ENCODE data around the gene BHLHE23.
"Not testable (repeated sequence)": the region's sequence is repeated elsewhere in the genome, so short reads cannot be mapped to it uniquely, and the experiment has no call there.

The BHLHE23 gene

DNA sequence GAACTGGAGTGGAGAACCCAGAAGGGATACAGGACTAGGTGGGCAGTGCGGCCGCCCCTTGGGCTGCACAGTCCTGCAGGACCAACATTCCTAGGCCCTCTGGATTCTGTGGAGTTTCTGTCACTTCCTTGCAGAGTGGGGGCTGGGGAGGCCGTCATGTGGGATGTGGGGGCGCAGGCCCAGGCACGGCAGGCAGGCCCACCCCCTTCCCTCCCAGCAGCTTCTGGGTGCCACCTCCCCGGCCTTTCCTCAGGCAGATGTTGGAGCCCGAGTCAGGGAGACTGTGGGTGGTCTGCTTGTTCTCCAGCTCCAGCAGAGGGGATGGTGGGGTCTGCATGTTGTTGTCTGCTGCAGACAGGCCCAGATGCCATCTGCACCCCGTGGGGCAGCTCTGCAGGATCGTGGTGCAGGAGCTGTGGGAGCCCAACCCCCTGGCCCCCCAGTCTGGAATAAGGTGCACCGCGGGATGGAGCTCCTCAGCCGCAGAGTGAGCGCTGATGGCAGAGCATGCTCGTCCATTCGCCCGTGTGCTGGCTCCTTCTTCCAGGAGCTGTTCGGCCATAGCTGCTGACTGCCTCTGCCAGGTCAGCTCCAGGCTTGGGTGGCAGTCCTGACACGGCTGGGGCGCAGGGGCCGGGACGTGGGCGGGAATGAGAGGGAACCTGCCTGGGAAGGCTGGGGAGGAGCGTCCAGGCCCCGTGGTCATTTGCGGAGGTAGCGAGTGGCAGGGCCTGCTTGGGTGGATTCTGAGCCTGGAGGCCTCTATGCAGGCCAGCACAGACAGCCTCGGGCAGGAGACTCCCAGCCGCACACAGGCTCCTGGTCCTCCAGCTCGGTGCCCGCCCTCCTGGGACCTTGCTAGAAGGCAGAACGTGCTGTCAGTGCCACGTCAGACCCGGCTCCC is 36.2 kb downstream of the BHLHE23 start:
- no peak for DNase-seq

DNA sequence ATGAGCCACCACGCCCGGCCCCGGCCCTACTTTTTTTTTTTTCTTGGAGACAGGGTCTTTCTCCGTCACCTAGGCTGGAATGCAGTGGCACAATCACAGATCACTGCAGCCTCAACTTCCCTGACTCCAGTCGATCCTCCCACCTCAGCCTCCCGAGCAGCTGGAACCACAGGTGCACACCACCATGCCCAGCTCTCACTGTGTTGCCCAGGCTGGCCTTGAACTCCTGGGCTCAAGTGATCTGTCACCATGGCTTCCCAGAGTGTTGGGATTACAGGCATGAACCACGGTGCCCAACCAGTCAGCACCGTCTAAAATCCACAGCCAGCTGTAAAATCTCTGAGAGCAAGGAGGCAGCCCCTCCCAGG is 36.8 kb downstream of the BHLHE23 start:
- no peak for DNase-seq

- no peak for DNase-seq
These were observed 37.5 kb downstream of the BHLHE23 start for GRCh38 chr20:62969179-62969760.

- DNase-seq, result no peak
These were observed 38.2 kb downstream of the BHLHE23 start for GRCh38 chr20:62968378-62969178.

DNA sequence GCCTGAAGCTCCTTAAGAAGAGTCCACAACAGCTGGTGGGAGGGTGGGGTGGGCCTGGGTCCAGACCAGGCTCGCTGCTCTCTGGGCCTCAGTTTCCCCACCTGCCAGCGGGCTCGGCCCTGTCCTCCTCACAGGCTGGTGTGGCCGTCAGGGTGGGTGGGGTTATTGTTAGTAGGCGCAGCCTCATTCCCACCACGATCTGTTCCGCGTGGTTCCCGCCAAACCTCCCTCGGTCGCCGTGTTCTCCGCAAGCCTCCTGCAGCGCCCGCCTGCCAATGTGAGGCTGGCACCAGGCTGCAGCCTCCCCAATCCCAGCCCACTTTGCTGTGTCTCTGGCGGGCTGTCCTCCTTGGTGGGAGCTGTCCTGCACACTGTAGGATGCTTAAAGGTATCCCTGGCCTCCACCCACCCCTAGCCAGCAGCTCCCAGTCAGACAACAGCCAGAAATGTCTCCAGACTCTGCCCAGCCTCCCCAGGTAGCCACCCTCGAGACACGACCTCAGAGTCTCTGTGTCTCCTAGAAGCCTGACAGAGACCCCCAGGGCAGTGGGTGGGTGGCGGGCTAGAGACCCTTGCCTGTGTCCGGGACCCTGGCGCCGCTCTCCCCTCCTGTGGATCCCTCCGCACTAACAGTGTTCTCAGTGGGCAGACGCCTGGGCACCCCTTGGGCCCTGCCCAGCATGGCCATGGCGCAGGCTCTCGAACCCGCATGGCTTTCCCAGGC is 39.0 kb downstream of the BHLHE23 start:
- no peak for DNase-seq

DNA sequence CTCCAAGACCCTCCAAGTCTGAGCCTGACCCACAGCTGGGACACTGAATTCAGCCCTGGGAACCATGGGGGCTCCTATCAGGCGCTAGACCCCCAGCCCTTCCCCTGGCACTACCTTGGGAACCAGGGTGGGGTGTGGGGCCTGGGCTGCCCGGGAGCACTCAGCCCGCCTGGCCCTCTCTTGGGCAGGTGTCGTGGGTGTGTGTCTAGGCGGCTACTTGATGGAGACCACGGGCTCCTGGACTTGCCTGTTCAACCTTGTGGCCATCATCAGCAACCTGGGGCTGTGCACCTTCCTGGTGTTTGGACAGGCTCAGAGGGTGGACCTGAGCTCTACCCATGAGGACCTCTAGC is 39.6 kb downstream of the BHLHE23 start:
- no peak for DNase-seq

- DNase-seq, result no peak
These were observed 40.3 kb downstream of the BHLHE23 start for GRCh38 chr20:62966212-62967148.

DNA sequence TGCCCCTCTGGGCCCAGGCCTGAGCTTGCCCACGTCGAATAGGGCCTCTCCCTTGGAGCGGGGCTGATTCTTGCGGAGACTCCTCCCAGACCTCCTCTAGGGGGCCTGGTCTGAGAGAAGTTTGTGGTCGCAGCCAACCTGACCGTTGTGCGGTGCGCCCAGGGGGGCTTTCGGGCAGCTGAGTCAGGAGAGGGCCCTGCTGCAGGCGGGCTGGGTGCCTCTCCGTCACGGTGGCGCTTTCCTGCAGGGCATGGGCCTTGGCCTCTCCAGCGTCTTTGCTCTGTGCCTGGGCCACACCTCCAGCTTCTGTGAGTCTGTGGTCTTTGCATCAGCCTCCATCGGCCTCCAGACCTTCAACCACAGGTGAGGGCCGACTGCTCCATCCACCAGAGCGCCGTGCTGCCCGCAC is 41.4 kb downstream of the BHLHE23 start:
- DNase-seq, result no peak

DNA sequence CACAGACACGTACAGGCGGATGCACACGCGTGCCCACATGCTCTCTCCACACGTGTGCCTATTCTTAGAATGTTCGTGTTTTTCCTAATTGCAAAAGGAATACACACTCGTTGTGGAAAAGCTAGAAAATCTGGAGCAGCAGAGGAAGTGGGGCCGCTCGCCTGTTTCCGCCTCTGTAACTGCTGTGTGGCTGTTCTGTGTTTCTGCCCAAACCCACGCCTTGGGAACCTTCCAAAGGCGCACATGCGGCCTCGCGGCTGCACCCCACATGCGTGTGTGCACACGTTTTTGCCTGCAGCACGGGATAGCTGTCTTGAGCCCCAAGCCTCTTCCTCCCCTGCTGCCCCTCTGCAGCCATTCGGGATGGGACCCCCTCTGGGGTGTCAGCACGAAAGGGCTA is 42.1 kb downstream of the BHLHE23 start:
- DNase-seq, result no peak

DNA sequence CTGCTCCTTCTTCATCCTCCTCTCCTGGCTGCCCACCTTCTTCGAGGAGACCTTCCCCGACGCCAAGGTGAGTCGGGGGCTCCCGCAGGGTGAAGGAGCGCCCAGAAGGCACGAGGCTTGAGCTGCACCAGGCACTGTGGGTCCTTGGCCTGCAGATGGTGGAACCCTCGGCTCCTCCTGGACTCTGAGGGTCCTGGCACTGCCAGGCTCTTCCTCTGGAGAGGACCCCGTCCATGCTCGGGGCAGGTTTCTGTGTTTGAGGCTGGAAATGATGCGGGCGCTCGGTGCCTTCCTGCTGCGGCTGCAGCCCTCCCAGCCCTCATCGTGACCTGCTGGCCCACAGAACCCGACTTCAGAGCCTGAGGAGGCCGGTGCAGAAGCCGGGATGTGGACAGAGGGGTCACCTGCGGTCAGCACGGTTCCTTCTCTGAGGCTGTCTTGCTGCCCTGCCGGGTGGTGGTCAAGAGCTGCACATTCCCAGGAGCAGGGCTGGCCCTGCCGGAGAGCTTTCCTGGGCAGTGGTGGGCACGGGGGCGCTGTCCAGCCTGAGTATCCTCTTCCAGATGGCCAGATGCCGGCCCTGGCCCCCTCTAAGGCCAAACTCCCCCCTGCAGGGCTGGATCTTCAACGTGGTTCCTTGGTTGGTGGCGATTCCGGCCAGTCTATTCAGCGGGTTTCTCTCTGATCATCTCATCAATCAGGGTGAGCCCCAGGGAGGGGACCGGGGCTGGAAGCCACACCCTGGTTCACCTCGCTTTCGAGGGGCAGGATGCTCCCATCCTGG is 43.0 kb downstream of the BHLHE23 start:
- no peak for DNase-seq

DNA sequence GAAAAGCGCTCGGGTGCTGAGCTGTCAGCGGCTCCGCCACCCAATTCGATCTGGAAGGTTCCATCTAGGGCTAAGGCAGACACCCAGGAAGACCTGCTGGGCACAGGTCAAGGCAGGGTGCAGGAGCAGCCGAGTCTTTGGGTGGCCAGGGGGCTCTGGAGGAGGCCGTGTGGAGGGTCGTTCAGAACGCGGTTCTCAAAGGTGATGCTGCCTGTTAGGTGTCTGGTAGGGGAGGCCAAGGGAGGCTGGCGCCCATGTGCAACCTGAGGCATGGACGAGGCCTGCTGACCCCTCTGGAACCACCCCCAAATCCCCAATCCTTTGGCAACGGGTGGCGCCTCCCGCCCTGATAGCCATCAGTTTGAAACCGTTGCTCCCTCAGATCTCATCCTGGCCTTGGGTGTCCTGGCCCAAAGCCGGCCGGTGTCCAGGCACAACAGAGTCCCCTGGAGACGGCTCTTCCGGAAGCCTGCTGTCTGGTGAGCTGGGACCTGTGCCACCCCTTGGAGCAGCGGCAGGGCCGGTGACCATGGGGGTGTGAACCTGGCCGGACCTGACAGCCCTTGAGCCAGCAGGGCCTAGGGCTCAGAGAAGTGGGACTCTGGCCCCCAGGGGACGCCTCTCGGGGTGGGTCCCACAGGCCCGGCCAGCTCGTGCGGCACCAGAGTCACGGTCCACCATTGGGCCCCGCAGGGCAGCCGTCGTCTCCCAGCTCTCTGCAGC is 43.7 kb downstream of the BHLHE23 start:
- DNase-seq, result no peak

GRCh38 chr20:62962221-62962879 is 44.4 kb downstream of the BHLHE23 start:
- DNase-seq, result no peak

DNA sequence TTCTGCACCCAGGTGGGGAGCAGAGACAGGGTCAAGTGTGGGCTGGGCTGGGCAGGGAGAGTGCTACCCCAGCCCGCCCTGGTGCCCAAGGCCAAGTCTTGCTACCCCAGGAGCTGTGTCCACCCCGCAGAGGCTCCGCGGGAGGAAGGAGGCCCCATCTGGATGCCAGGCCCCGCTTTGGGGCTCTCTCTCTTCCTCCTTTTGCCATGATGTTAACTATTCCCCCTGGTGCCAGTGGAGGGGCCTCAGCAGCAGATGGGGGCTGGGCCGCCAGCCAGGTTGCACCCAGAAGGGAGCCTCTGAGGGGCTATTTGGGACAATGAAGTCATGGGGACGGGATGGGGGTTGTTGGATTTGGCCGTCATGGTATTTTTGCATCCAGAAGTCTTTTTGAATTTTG is 45.0 kb downstream of the BHLHE23 start:
- no peak for DNase-seq

- no peak for DNase-seq
These were observed 45.4 kb downstream of the BHLHE23 start for GRCh38 chr20:62961310-62961783.

DNA sequence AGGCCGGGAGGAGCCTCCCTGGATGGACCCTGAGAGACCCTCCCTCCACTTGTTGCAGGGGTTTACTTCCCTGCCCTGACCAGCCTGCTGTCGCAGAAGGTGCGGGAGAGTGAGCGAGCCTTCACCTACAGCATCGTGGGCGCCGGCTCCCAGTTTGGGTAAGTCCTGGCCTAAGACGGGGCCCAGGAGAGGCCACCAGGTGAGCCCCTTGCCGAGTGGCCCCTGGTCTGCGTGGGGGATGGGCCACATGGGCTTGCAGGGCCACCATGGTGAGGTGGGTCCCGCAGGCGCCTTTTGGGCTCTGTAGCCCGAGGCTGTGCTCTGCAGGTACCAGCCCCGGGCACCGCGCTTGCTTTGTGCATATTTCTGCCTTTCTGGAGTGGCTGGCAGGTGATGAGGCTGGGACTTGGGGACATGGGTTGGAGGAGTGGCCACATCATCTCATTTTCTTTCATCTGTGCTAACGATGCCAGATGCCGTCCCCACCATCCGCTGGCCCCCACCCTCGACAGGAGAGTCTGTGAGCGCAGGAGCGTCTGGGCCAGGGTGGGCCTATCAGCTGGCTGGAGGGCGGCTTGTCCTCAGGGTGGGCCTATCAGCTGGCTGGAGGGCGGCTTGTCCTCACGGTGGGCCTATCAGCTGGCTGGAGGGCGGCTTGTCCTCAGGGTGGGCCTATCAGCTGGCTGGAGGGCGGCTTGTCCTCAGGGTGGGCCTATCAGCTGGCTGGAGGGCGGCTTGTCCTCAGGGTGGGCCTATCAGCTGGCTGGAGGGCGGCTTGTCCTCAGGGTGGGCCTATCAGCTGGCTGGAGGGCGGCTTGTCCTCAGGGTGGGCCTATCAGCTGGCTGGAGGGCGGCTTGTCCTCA is 46.1 kb downstream of the BHLHE23 start:
- not testable (repeated sequence) for DNase-seq

GRCh38 chr20:62959998-62960436 is 46.7 kb downstream of the BHLHE23 start:
- DNase-seq, result no peak

- no peak for DNase-seq
These were observed 47.4 kb downstream of the BHLHE23 start for GRCh38 chr20:62959101-62959971.
